CD8-positive, alpha-beta memory T cell (primary cell): ENCODE data around the gene ASPSCR1. TPM values are rescaled to one million over a fixed set of nuclear protein-coding genes. Genes with fewer than 3 reads are reported as not detected.

Experiments
- CTCF ChIA-PET: fragments of 350-600 bp; sonication (Branson Sonifier 250); formaldehyde crosslinking; loops from one replicate; lab custom pipeline; 2021; ENCODE audit warnings: antibody characterized with exemption; lab: Charles Lee
- POLR2A ChIA-PET: fragments of 350-600 bp; sonication (Branson Sonifier 250); formaldehyde crosslinking; loops from one replicate; lab custom pipeline; 2021; ENCODE audit warnings: antibody characterized with exemption; lab: Charles Lee
- DNase-seq, 5 donors: peaks; one replicate each; pipeline versions ENCODE4 v3.0.0 to v3.0.0-alpha.2; 2020 to 2022; ENCODE audit warnings: mixed read lengths in 1 of 5
- H3K27ac ChIP-seq: one replicate; pipeline ENCODE4 v1.7.0; 2013; ENCODE audit warnings: low read depth, mild to moderate bottlenecking, low read length, moderate library complexity
- H3K27me3 ChIP-seq: 2 replicates; pipeline ENCODE4 v1.7.0; 2013; ENCODE audit warnings: low read length, mild to moderate bottlenecking; ENCODE audit not compliant: insufficient read depth, poor library complexity, severe bottlenecking
- H3K36me3 ChIP-seq: 2 replicates; pipeline ENCODE4 v1.7.0; 2013; ENCODE audit warnings: mild to moderate bottlenecking, low read length, moderate library complexity; ENCODE audit not compliant: insufficient read depth
- H3K4me1 ChIP-seq: 2 replicates; pipeline ENCODE4 v1.7.0; 2013; ENCODE audit warnings: mild to moderate bottlenecking, low read length, moderate library complexity; ENCODE audit not compliant: insufficient read depth
- H3K4me3 ChIP-seq: 2 replicates; pipeline ENCODE4 v1.7.0; 2013; ENCODE audit warnings: mild to moderate bottlenecking, low read length
- H3K9me3 ChIP-seq: 2 replicates; pipeline ENCODE4 v1.7.0; 2013; ENCODE audit warnings: mild to moderate bottlenecking, low read length
- H3K27ac Mint-ChIP-seq, 8 donors: one replicate each; pipeline ENCODE4 v1.8.0; 2020 to 2021; ENCODE audit warnings: mixed read lengths in 8 of 8, mild to moderate bottlenecking in 6 of 8, inconsistent platforms in 3 of 8, moderate library complexity in 3 of 8
- H3K27me3 Mint-ChIP-seq, 2 donors: one replicate each; pipeline ENCODE4 v1.8.0; 2020 to 2021; ENCODE audit warnings: mixed read lengths in 2 of 2, mild to moderate bottlenecking in 1 of 2, moderate library complexity in 1 of 2
- H3K36me3 Mint-ChIP-seq, 3 donors: one replicate each; pipeline ENCODE4 v1.8.0; 2020 to 2021; ENCODE audit warnings: mixed read lengths in 3 of 3, inconsistent platforms in 1 of 3, mild to moderate bottlenecking in 1 of 3
- H3K4me1 Mint-ChIP-seq, 3 donors: one replicate each; pipeline ENCODE4 v1.8.0; 2020 to 2021; ENCODE audit warnings: mixed read lengths in 3 of 3, inconsistent platforms in 1 of 3, mild to moderate bottlenecking in 1 of 3
- H3K4me3 Mint-ChIP-seq, 7 donors: one replicate each; pipeline ENCODE4 v1.8.0; 2020 to 2021; ENCODE audit warnings: mixed read lengths in 7 of 7, mild to moderate bottlenecking in 6 of 7, moderate library complexity in 4 of 7, inconsistent platforms in 2 of 7
- H3K9me3 Mint-ChIP-seq, 5 donors: one replicate each; pipeline ENCODE4 v1.8.0; 2020 to 2022; ENCODE audit warnings: mixed read lengths in 5 of 5, mild to moderate bottlenecking in 3 of 5, moderate library complexity in 2 of 5, inconsistent platforms in 1 of 5
- polyA plus RNA-seq: library from polyadenylated mRNA; unstranded; fragments of 300-500 nt; fragmentation: Illumina TruSeq; gene quantifications from one replicate; pipeline ENCODE4 v1.2.3, GENCODE V29; 2021
- total RNA-seq, 2 experiments: library from RNA; stranded (reverse); gene quantifications; one replicate each; pipeline ENCODE4 v1.2.3, GENCODE V29; 2021

ASPSCR1 gene
- total and polyA plus RNA-seq, 3 experiments from 2014 or later: 29.2 to 35.9 (median 32.0) TPM

DNA sequence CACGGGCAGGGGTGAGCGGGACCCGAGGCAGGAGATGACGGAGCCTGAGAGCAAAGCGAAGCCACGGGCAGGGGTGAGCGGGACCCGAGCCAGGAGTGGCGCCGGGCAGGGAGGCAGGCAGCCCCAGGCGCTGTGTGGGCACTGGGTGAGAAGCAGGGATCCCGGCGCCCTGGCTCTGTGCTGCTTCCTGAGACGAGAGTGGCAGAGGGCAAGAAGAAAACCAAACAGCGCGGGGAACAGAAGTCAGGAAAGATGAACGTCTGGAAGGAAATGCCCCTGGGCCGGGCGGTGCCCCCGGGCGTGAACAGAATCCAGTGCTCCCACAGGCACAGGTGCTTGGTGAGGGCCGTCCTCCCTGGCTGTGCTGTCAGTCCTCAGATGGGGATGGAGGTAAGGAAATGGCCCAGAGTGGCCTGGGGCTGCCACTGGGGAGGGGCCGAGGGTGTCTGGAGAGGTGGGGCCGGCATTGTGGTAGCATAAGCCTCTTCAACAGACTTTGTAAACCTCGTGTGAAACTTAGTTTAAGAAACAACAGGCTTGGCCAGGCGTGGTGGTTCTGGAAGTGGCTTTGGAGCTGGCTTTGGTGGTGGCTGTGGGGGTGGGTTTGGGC is 9.8 kb downstream of the ASPSCR1 start:
- Mint-ChIP-seq H3K4me3 (no peak overlapping the region), H3K27me3 (no peaks in the 10 kb centered on the region), H3K9me3 (no peaks in the 10 kb centered on the region), H3K4me1 (peaks cover 4 to 14% (median 5%) of the 10 kb centered on the region in 3 donors), H3K36me3 (peaks cover 4 to 46% (median 7%) of the 10 kb centered on the region in 3 donors), H3K27ac (peak overlapping the region in 2 of 8 donors; percentile 15 to 84)
- no peaks in the 10 kb centered on the region for H3K4me1 ChIP-seq
- CTCF ChIA-PET: no interaction called here
- H3K9me3 ChIP-seq: no peaks in the 10 kb centered on the region
- peaks cover 4% of the 10 kb centered on the region for H3K36me3 ChIP-seq
- no peak overlapping the region for H3K27ac ChIP-seq
- no peak for DNase-seq
- POLR2A ChIA-PET: no interaction called here
- no peak overlapping the region for H3K4me3 ChIP-seq
- H3K27me3 ChIP-seq: no peaks in the 10 kb centered on the region

GRCh38 chr17:81990836-81991683 is 13.6 kb downstream of the ASPSCR1 start:
- H3K4me3 ChIP-seq: no peak overlapping the region
- no peaks in the 10 kb centered on the region for H3K4me1 ChIP-seq
- no peaks in the 10 kb centered on the region for H3K27me3 ChIP-seq
- ChIA-PET POLR2A (interaction anchor here (0.5 kb wide), 1 partner anchor 19 kb away, joined by 3 read pairs; no protein-coding TSS in a partner anchor), CTCF (no interaction called here)
- Mint-ChIP-seq H3K9me3 (no peaks in the 10 kb centered on the region), H3K4me3 (no peak overlapping the region), H3K27ac (no peak overlapping the region), H3K36me3 (peaks cover 0 to 34% (median 2%) of the 10 kb centered on the region in 3 donors), H3K27me3 (no peaks in the 10 kb centered on the region), H3K4me1 (peaks cover 0 to 9% (median 5%) of the 10 kb centered on the region in 3 donors)
- no peak for DNase-seq
- no peaks in the 10 kb centered on the region for H3K9me3 ChIP-seq
- H3K27ac ChIP-seq: no peak overlapping the region
- H3K36me3 ChIP-seq: no peaks in the 10 kb centered on the region

- no peaks in the 10 kb centered on the region for H3K27me3 ChIP-seq
- H3K36me3 ChIP-seq: no peaks in the 10 kb centered on the region
- no peak for DNase-seq
- no peak overlapping the region for H3K4me3 ChIP-seq
- H3K27ac ChIP-seq: no peak overlapping the region
- ChIA-PET POLR2A (no interaction called here), CTCF (no interaction called here)
- Mint-ChIP-seq H3K9me3 (no peaks in the 10 kb centered on the region), H3K36me3 (peaks cover 0 to 31% (median 2%) of the 10 kb centered on the region in 3 donors), H3K4me3 (no peak overlapping the region), H3K27me3 (no peaks in the 10 kb centered on the region), H3K27ac (no peak overlapping the region), H3K4me1 (peaks cover 0 to 9% (median 5%) of the 10 kb centered on the region in 3 donors)
- H3K4me1 ChIP-seq: no peaks in the 10 kb centered on the region
- no peaks in the 10 kb centered on the region for H3K9me3 ChIP-seq
These were observed 14.4 kb downstream of the ASPSCR1 start for GRCh38 chr17:81991684-81992305.

GRCh38 chr17:81992306-81993102 is 15.1 kb downstream of the ASPSCR1 start:
- DNase-seq: no peak
- Mint-ChIP-seq H3K4me1 (peaks cover 0 to 9% (median 5%) of the 10 kb centered on the region in 3 donors), H3K27me3 (no peaks in the 10 kb centered on the region), H3K4me3 (no peak overlapping the region), H3K9me3 (no peaks in the 10 kb centered on the region), H3K36me3 (peaks cover 0 to 26% (median 2%) of the 10 kb centered on the region in 3 donors), H3K27ac (no peak overlapping the region)
- Histone ChIP-seq H3K9me3 (no peaks in the 10 kb centered on the region), H3K36me3 (no peaks in the 10 kb centered on the region), H3K4me3 (no peak overlapping the region), H3K27ac (no peak overlapping the region), H3K4me1 (no peaks in the 10 kb centered on the region), H3K27me3 (no peaks in the 10 kb centered on the region)
- CTCF ChIA-PET: no interaction called here
- POLR2A ChIA-PET: no interaction called here

DNA sequence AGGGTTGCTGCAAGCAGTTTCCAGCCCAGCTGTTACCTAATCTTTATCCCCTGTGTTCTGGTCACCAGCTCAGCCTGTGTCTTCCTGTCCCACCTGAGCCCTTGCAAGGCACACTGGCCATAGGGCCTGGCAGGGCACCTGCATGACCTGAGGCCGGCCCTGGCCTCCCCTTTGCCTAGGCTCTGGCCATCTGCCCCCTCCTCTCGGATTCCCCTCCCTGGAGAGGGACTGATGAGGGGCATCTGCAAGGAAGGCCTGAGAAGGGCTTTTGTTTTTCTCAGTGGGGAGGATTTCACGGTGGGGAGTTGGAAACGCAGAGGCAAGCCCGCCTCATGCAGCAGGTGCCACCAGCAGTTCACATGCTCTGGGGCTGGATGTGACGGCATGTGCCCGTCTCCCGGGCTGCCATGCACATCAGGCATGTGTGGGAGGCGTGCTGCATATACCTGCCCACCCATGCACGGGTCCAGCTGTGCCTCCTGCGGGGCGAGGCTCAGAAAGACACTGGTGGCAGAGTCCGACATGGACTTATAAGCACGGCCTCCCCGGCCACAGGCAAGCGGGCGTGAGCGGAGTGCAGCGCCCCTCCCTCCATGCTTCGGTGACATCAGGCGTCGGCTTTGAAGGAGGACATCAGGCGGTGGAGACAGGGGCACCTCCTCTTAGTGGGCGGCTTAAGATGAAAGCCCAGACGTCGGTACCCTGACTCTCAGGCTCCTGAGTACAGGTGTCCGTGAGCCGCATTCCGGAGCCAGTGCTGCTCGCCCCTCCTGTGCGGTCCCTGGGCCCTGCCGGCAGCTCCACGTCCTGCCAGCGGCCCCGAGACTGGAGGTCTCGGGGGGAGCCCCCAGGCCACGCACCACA is 16.5 kb downstream of the ASPSCR1 start:
- peak overlapping the region in 1 of 7 donors; percentile 36 for H3K4me3 Mint-ChIP-seq
- ChIA-PET CTCF (no interaction called here), POLR2A (no interaction called here)
- no peak overlapping the region for H3K4me3 ChIP-seq
- H3K9me3 Mint-ChIP-seq: no peaks in the 10 kb centered on the region
- peaks cover 0 to 23% (median 4%) of the 10 kb centered on the region in 3 donors for H3K36me3 Mint-ChIP-seq
- H3K27me3 Mint-ChIP-seq: no peaks in the 10 kb centered on the region
- peaks cover 0 to 9% (median 5%) of the 10 kb centered on the region in 3 donors for H3K4me1 Mint-ChIP-seq
- no peak overlapping the region for H3K27ac ChIP-seq
- no peak overlapping the region for H3K27ac Mint-ChIP-seq
- no peak for DNase-seq
- H3K27me3 ChIP-seq: no peaks in the 10 kb centered on the region
- H3K9me3 ChIP-seq: no peaks in the 10 kb centered on the region
- no peaks in the 10 kb centered on the region for H3K4me1 ChIP-seq
- no peaks in the 10 kb centered on the region for H3K36me3 ChIP-seq

GRCh38 chr17:81994593-81995462 is 17.4 kb downstream of the ASPSCR1 start:
- Mint-ChIP-seq H3K36me3 (peaks cover 0 to 19% (median 4%) of the 10 kb centered on the region in 3 donors), H3K9me3 (no peaks in the 10 kb centered on the region), H3K4me3 (no peak overlapping the region), H3K4me1 (peaks cover 0 to 5% (median 5%) of the 10 kb centered on the region in 3 donors), H3K27me3 (no peaks in the 10 kb centered on the region), H3K27ac (no peak overlapping the region)
- Histone ChIP-seq H3K4me1 (no peaks in the 10 kb centered on the region), H3K27me3 (no peaks in the 10 kb centered on the region), H3K4me3 (no peak overlapping the region), H3K27ac (no peak overlapping the region), H3K9me3 (no peaks in the 10 kb centered on the region), H3K36me3 (no peaks in the 10 kb centered on the region)
- CTCF ChIA-PET: no interaction called here
- POLR2A ChIA-PET: no interaction called here
- no peak for DNase-seq
